Heart left ventricle (tissue), 13 donors: ENCODE measurements around the gene DPH2.

Experiments
- CTCF ChIP-seq, 12 donors: fragments of 200-600 bp; sonication (generic) in 4 of 12; IDR thresholded peaks; one replicate each; pipeline versions ENCODE4 v1.5.0 to v1.8.0; 2018 to 2022; ENCODE audit warnings: antibody characterized with exemption in 12 of 12, mild to moderate bottlenecking in 5 of 12
- POLR2A ChIP-seq, 2 donors: fragments of 450-650 bp; IDR thresholded peaks; one replicate each; pipeline ENCODE4 v1.6.1; 2017; ENCODE audit warnings: antibody characterized with exemption in 2 of 2, mild to moderate bottlenecking in 2 of 2, moderate library complexity in 2 of 2
- donor health status: ischemic (EF 13 %, LVEDD 7.1; RV severe dilation, severe dysfunction).
- donor health status: DM: no; HTN: yes; CAD: no.
- donor health status: DM: no; HTN: no; CAD: no.
- donor health status: ischemic (EF 25% LVEDD 6.9; RV normal size, moderate dysfunction).
- donor health status: ischemic (EF 25% LVEDD 5.7; RV mildly dilated, moderate dysfunction).
- donor health status: ischemic (EF 35%, LVEDD 5.7; RV mildly dilated, moderate dysfunction).
- donor health status: nonischemic (EF 11% LVEDD 7.7; RV severe dilation, severe dysfunction).
- donor health status: DM: yes; HTN: yes; CAD: no.
- donor health status: PGD.
- donor health status: ischemic (EF 29% LVEDD 5.4; RV normal size, mild dysfunction).
- donor health status: nonischemic (EF 23%, LVEDD 6.1; RV moderate dilation, normal function).

DNA sequence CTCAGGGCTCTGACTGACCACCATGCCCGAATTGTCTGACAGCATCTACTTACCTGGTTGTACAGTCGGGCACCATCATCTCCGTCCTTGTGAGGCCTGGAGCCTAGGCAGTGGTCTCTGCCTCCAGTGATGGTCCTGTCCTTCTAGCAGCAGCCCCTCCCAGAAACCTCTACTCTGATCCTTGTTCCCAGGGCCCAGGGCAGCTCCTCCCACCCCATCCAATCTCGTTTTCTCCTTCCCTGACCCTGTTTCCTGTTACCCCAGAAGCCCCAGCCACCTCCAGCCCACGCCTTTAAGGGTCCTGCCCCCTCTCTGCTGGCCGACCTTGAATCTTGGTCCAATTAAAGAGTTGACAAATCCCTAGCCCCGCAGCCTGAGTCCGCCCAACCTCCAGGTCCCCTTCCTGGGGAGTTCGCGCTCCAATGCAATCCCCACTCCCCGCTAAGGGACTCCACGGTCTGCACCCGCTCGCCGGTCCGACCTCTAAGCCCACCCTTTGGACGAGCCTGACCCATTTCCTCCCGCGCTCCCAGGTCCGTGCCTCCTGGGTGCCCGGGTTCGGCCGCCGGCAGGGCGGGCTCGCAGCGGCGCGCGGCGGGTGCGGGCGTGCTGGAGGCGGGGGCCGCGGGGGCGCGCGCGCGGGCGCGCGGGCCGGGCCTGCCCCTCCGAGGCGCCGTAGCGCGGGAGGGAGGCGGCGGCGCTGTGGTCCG, 8.9 kb downstream of the DPH2 start, which contains the start of gene B4GALT2:
- no peak for TF ChIP-seq CTCF (IDR thresholded peaks at IDR 0.05)
- no peak for TF ChIP-seq POLR2A (IDR thresholded peaks at IDR 0.05)
